ENCODE results near the gene LST1. TPM values are rescaled to one million over a fixed set of nuclear protein-coding genes. Genes with fewer than 3 reads are reported as not detected.

The LST1 gene
- total RNA-seq, 1 experiment from 2014 or later = not detected

- no peak overlapping the region for H3K4me3 ChIP-seq (ENCODE audit: low read length)
- ATAC-seq = no peak
- peaks cover 11% of the 10 kb centered on the region; the same call in 1 of the 2 replicates for H3K4me1 ChIP-seq (ENCODE audit: insufficient read depth, low read length)
- CTCF ChIA-PET = interaction anchor here (1.8 kb wide), 1 partner anchor 18 kb away, joined by 6 read pairs; no protein-coding TSS in a partner anchor
- intact Hi-C loops (cut with micrococcal nuclease) = no loop called here
- no TSS peak for BruUV-seq (replicated peaks)
- no peaks in the 10 kb centered on the region for H3K79me2 ChIP-seq (ENCODE audit: low read length)
- no peak overlapping the region for H3K27ac ChIP-seq (ENCODE audit: low read length)
- no peak overlapping the region for H3K4me2 ChIP-seq (ENCODE audit: low read length)
- POLR2A ChIA-PET (ENCODE audit: unreplicated experiment) = no interaction called here
- H3K9ac ChIP-seq (ENCODE audit: low read length) = no peak overlapping the region
- no peaks in the 10 kb centered on the region for H3K9me2 ChIP-seq (replicated peaks; ENCODE audit: low read length)
- no peak overlapping the region for H2AFZ ChIP-seq (ENCODE audit: low read length)
- DNase-seq = no peak
- H3K9me3 ChIP-seq (ENCODE audit: low read length) = no peaks in the 10 kb centered on the region
- H3K36me3 ChIP-seq (ENCODE audit: low read depth, low read length) = no peaks in the 10 kb centered on the region
- H3F3A ChIP-seq (ENCODE audit: low read length, unreplicated experiment) = no peaks in the 10 kb centered on the region
- TF ChIP-seq EZH2phosphoT487 (IDR thresholded peaks at IDR 0.05; ENCODE audit: borderline replicate concordance, low read length) (no peak), EZH2 (IDR thresholded peaks at IDR 0.05; ENCODE audit: low read length, unreplicated experiment) (no peak)
- no peaks in the 10 kb centered on the region for H3K27me3 ChIP-seq (ENCODE audit: low read length)
- no peaks in the 10 kb centered on the region for H4K20me1 ChIP-seq (ENCODE audit: low read length)
Measured at GRCh38 chr6:31579546-31580437, 6.3 kb upstream of the LST1 start.

- Histone ChIP-seq H3F3A (ENCODE audit: low read length, unreplicated experiment) (no peaks in the 10 kb centered on the region), H3K9me2 (replicated peaks; ENCODE audit: low read length) (no peaks in the 10 kb centered on the region), H3K79me2 (ENCODE audit: low read length) (no peaks in the 10 kb centered on the region), H3K36me3 (ENCODE audit: low read depth, low read length) (no peaks in the 10 kb centered on the region), H3K9me3 (ENCODE audit: low read length) (no peaks in the 10 kb centered on the region), H3K4me1 (ENCODE audit: insufficient read depth, low read length) (peaks cover 11% of the 10 kb centered on the region; the same call in 1 of the 2 replicates), H2AFZ (ENCODE audit: low read length) (peak overlapping the region; percentile 99), H3K4me2 (ENCODE audit: low read length) (peak overlapping the region; percentile 99), H3K4me3 (ENCODE audit: low read length) (peak overlapping the region; percentile 83), H4K20me1 (ENCODE audit: low read length) (no peaks in the 10 kb centered on the region), H3K27me3 (ENCODE audit: low read length) (no peaks in the 10 kb centered on the region), H3K27ac (ENCODE audit: low read length) (no peak overlapping the region), H3K9ac (ENCODE audit: low read length) (no peak overlapping the region)
- no TSS peak for BruUV-seq (replicated peaks)
- intact Hi-C loops (cut with micrococcal nuclease) = no loop called here
- ATAC-seq (no peak), DNase-seq (no peak)
- no peak for TF ChIP-seq EZH2phosphoT487 (IDR thresholded peaks at IDR 0.05; ENCODE audit: borderline replicate concordance, low read length)
- no peak for TF ChIP-seq EZH2 (IDR thresholded peaks at IDR 0.05; ENCODE audit: low read length, unreplicated experiment)
- no peak for TF ChIP-seq CTCF (conservative IDR thresholded peaks at IDR 0.05; ENCODE audit: low read depth, low read length)
- ChIA-PET CTCF (interaction anchor here (0.9 to 1.8 kb wide), 2 partner anchors 17 to 18 kb away, joined by 3 to 6 read pairs; no protein-coding TSS in a partner anchor), POLR2A (ENCODE audit: unreplicated experiment) (no interaction called here)
Measured at GRCh38 chr6:31580438-31580740, 5.7 kb upstream of the LST1 start.

GRCh38 chr6:31580807-31581433 is 5.2 kb upstream of the LST1 start:
- peak; percentile 98 for ATAC-seq
- TF ChIP-seq EZH2phosphoT487 (IDR thresholded peaks at IDR 0.05; ENCODE audit: borderline replicate concordance, low read length) (no peak), CTCF (conservative IDR thresholded peaks at IDR 0.05; ENCODE audit: low read depth, low read length) (peak; percentile 95)
- peak overlapping the region; percentile 99 for H2AFZ ChIP-seq (ENCODE audit: low read length)
- H3K27ac ChIP-seq (ENCODE audit: low read length) = no peak overlapping the region
- POLR2A ChIA-PET (ENCODE audit: unreplicated experiment) = interaction anchor here (0.6 kb wide), 1 partner anchor 189 kb away, joined by 3 read pairs; no protein-coding TSS in a partner anchor
- H3K36me3 ChIP-seq (ENCODE audit: low read depth, low read length) = no peaks in the 10 kb centered on the region
- DNase-seq = peak; percentile 75
- no peaks in the 10 kb centered on the region for H3K27me3 ChIP-seq (ENCODE audit: low read length)
- no peaks in the 10 kb centered on the region for H4K20me1 ChIP-seq (ENCODE audit: low read length)
- no peaks in the 10 kb centered on the region for H3K9me2 ChIP-seq (replicated peaks; ENCODE audit: low read length)
- BruUV-seq (replicated peaks) = no TSS peak
- no peaks in the 10 kb centered on the region for H3F3A ChIP-seq (ENCODE audit: low read length, unreplicated experiment)
- H3K4me3 ChIP-seq (ENCODE audit: low read length) = peak overlapping the region; percentile 83
- intact Hi-C loops (cut with micrococcal nuclease) = loop anchor here (1.0 kb wide), 1 partner anchor 17 kb away; no protein-coding TSS in a partner anchor
- H3K4me2 ChIP-seq (ENCODE audit: low read length) = peak overlapping the region; percentile 99
- no peaks in the 10 kb centered on the region for H3K9me3 ChIP-seq (ENCODE audit: low read length)
- H3K9ac ChIP-seq (ENCODE audit: low read length) = peak overlapping the region; percentile 64
- CTCF ChIA-PET = interaction anchor here (0.9 to 1.8 kb wide), 2 partner anchors 16 to 17 kb away, joined by 3 to 6 read pairs; no protein-coding TSS in a partner anchor
- peaks cover 11% of the 10 kb centered on the region; the same call in 1 of the 2 replicates for H3K4me1 ChIP-seq (ENCODE audit: insufficient read depth, low read length)
- no peaks in the 10 kb centered on the region for H3K79me2 ChIP-seq (ENCODE audit: low read length)

Data from PC-3 (cell line).